ENCODE data around the gene ACTL6B. TPM values are rescaled to one million over a fixed set of nuclear protein-coding genes. Genes with fewer than 3 reads are reported as not detected.

ACTL6B gene
- total RNA-seq, 1 experiment from 2014 or later = not detected

- Histone ChIP-seq H4K20me1 (ENCODE audit: insufficient read depth, low read depth, low read length) (peaks cover 37% of the 10 kb centered on the region), H3K27me3 (ENCODE audit: low read length) (no peaks in the 10 kb centered on the region)
Observed at GRCh38 chr7:100692578-100692961, 36.3 kb upstream of the ACTL6B start.

GRCh38 chr7:100691676-100692577 lies 35.7 kb upstream of the ACTL6B start:
- Histone ChIP-seq H3K9ac (ENCODE audit: low read length) (peak overlapping the region; percentile 86), H3K4me1 (ENCODE audit: low read length) (peaks cover 38% of the 10 kb centered on the region), H3K9me2 (replicated peaks; ENCODE audit: insufficient read depth, low read length) (no peaks in the 10 kb centered on the region), H3K27ac (ENCODE audit: low read length) (peak overlapping the region; percentile 14; the same call in 1 of the 2 replicates), H3K27me3 (ENCODE audit: low read length) (no peaks in the 10 kb centered on the region), H3K4me2 (ENCODE audit: low read depth, low read length, poor library complexity, severe bottlenecking) (peak overlapping the region; percentile 94), H3K36me3 (ENCODE audit: insufficient read depth, low read length) (peaks cover 16% of the 10 kb centered on the region), H4K20me1 (ENCODE audit: insufficient read depth, low read depth, low read length) (peaks cover 37% of the 10 kb centered on the region), H3K79me2 (ENCODE audit: low read length) (peaks cover 54% of the 10 kb centered on the region), H3K9me3 (ENCODE audit: low read length) (no peaks in the 10 kb centered on the region), H3K4me3 (ENCODE audit: low read length) (peak overlapping the region; percentile 94), H2AFZ (ENCODE audit: low read length) (no peak overlapping the region)
- peak; percentile 93 for DNase-seq

More at GRCh38 chr7:100692578-100692961, 36.3 kb upstream of the ACTL6B start:
- peaks cover 38% of the 10 kb centered on the region for H3K4me1 ChIP-seq (ENCODE audit: low read length)
- peaks cover 16% of the 10 kb centered on the region for H3K36me3 ChIP-seq (ENCODE audit: insufficient read depth, low read length)
- peak overlapping the region; percentile 94 for H3K4me2 ChIP-seq (ENCODE audit: low read depth, low read length, poor library complexity, severe bottlenecking)
- peak overlapping the region; percentile 86 for H3K9ac ChIP-seq (ENCODE audit: low read length)
- DNase-seq = no peak
- no peaks in the 10 kb centered on the region for H3K9me2 ChIP-seq (replicated peaks; ENCODE audit: insufficient read depth, low read length)
- H3K79me2 ChIP-seq (ENCODE audit: low read length) = peaks cover 54% of the 10 kb centered on the region
- H2AFZ ChIP-seq (ENCODE audit: low read length) = no peak overlapping the region
- H3K4me3 ChIP-seq (ENCODE audit: low read length) = peak overlapping the region; percentile 94
- H3K27ac ChIP-seq (ENCODE audit: low read length) = no peak overlapping the region
- H3K9me3 ChIP-seq (ENCODE audit: low read length) = no peaks in the 10 kb centered on the region

GRCh38 chr7:100689230-100690135 lies 33.2 kb upstream of the ACTL6B start:
- H3K4me1 ChIP-seq (ENCODE audit: low read length) = peaks cover 24% of the 10 kb centered on the region
- no peak overlapping the region for H3K27ac ChIP-seq (ENCODE audit: low read length)
- peaks cover 54% of the 10 kb centered on the region for H3K79me2 ChIP-seq (ENCODE audit: low read length)
- H3K9ac ChIP-seq (ENCODE audit: low read length) = no peak overlapping the region
- no peak for DNase-seq
- no peaks in the 10 kb centered on the region for H3K9me3 ChIP-seq (ENCODE audit: low read length)
- H4K20me1 ChIP-seq (ENCODE audit: insufficient read depth, low read depth, low read length) = peaks cover 37% of the 10 kb centered on the region
- H3K27me3 ChIP-seq (ENCODE audit: low read length) = no peaks in the 10 kb centered on the region
- no peak overlapping the region for H3K4me3 ChIP-seq (ENCODE audit: low read length)
- no peak overlapping the region for H2AFZ ChIP-seq (ENCODE audit: low read length)
- no peak overlapping the region for H3K4me2 ChIP-seq (ENCODE audit: low read depth, low read length, poor library complexity, severe bottlenecking)
- H3K9me2 ChIP-seq (replicated peaks; ENCODE audit: insufficient read depth, low read length) = no peaks in the 10 kb centered on the region
- peaks cover 16% of the 10 kb centered on the region for H3K36me3 ChIP-seq (ENCODE audit: insufficient read depth, low read length)

- no peaks in the 10 kb centered on the region for H3K27me3 ChIP-seq (ENCODE audit: low read length)
- no peak overlapping the region for H3K9ac ChIP-seq (ENCODE audit: low read length)
- peaks cover 52% of the 10 kb centered on the region for H3K79me2 ChIP-seq (ENCODE audit: low read length)
- no peaks in the 10 kb centered on the region for H3K9me3 ChIP-seq (ENCODE audit: low read length)
- H3K27ac ChIP-seq (ENCODE audit: low read length) = no peak overlapping the region
- DNase-seq = no peak
- H3K4me3 ChIP-seq (ENCODE audit: low read length) = no peak overlapping the region
- no peak overlapping the region for H3K4me2 ChIP-seq (ENCODE audit: low read depth, low read length, poor library complexity, severe bottlenecking)
- peaks cover 37% of the 10 kb centered on the region for H4K20me1 ChIP-seq (ENCODE audit: insufficient read depth, low read depth, low read length)
- peaks cover 22% of the 10 kb centered on the region for H3K4me1 ChIP-seq (ENCODE audit: low read length)
- no peak overlapping the region for H2AFZ ChIP-seq (ENCODE audit: low read length)
- no peaks in the 10 kb centered on the region for H3K9me2 ChIP-seq (replicated peaks; ENCODE audit: insufficient read depth, low read length)
- peaks cover 16% of the 10 kb centered on the region for H3K36me3 ChIP-seq (ENCODE audit: insufficient read depth, low read length)
Observed at GRCh38 chr7:100688326-100688860, 32.1 kb upstream of the ACTL6B start.

GRCh38 chr7:100687751-100688300 lies 31.6 kb upstream of the ACTL6B start:
- no peak overlapping the region for H3K4me2 ChIP-seq (ENCODE audit: low read depth, low read length, poor library complexity, severe bottlenecking)
- no peak for DNase-seq
- no peak overlapping the region for H3K4me3 ChIP-seq (ENCODE audit: low read length)
- peaks cover 46% of the 10 kb centered on the region for H3K79me2 ChIP-seq (ENCODE audit: low read length)
- no peak overlapping the region for H3K27ac ChIP-seq (ENCODE audit: low read length)
- H3K9me3 ChIP-seq (ENCODE audit: low read length) = no peaks in the 10 kb centered on the region
- H2AFZ ChIP-seq (ENCODE audit: low read length) = no peak overlapping the region
- no peak overlapping the region for H3K9ac ChIP-seq (ENCODE audit: low read length)
- H3K4me1 ChIP-seq (ENCODE audit: low read length) = peaks cover 21% of the 10 kb centered on the region
- H4K20me1 ChIP-seq (ENCODE audit: insufficient read depth, low read depth, low read length) = peaks cover 37% of the 10 kb centered on the region
- no peaks in the 10 kb centered on the region for H3K27me3 ChIP-seq (ENCODE audit: low read length)
- H3K9me2 ChIP-seq (replicated peaks; ENCODE audit: insufficient read depth, low read length) = no peaks in the 10 kb centered on the region
- peaks cover 16% of the 10 kb centered on the region for H3K36me3 ChIP-seq (ENCODE audit: insufficient read depth, low read length)

- Histone ChIP-seq H3K9me3 (ENCODE audit: low read length) (no peaks in the 10 kb centered on the region), H3K79me2 (ENCODE audit: low read length) (peaks cover 41% of the 10 kb centered on the region), H4K20me1 (ENCODE audit: insufficient read depth, low read depth, low read length) (peaks cover 38% of the 10 kb centered on the region), H3K4me1 (ENCODE audit: low read length) (peaks cover 15% of the 10 kb centered on the region), H3K27ac (ENCODE audit: low read length) (no peak overlapping the region), H3K9me2 (replicated peaks; ENCODE audit: insufficient read depth, low read length) (no peaks in the 10 kb centered on the region), H3K27me3 (ENCODE audit: low read length) (no peaks in the 10 kb centered on the region), H2AFZ (ENCODE audit: low read length) (no peak overlapping the region), H3K36me3 (ENCODE audit: insufficient read depth, low read length) (peaks cover 19% of the 10 kb centered on the region), H3K4me2 (ENCODE audit: low read depth, low read length, poor library complexity, severe bottlenecking) (no peak overlapping the region), H3K4me3 (ENCODE audit: low read length) (no peak overlapping the region), H3K9ac (ENCODE audit: low read length) (no peak overlapping the region)
- no peak for DNase-seq
Observed at GRCh38 chr7:100687261-100687660, 31.0 kb upstream of the ACTL6B start.

- Histone ChIP-seq H3K4me2 (ENCODE audit: low read depth, low read length, poor library complexity, severe bottlenecking) (no peak overlapping the region), H3K9ac (ENCODE audit: low read length) (no peak overlapping the region), H3K36me3 (ENCODE audit: insufficient read depth, low read length) (peaks cover 19% of the 10 kb centered on the region), H3K9me2 (replicated peaks; ENCODE audit: insufficient read depth, low read length) (no peaks in the 10 kb centered on the region), H3K9me3 (ENCODE audit: low read length) (no peaks in the 10 kb centered on the region), H4K20me1 (ENCODE audit: insufficient read depth, low read depth, low read length) (peaks cover 33% of the 10 kb centered on the region), H3K79me2 (ENCODE audit: low read length) (peaks cover 36% of the 10 kb centered on the region), H3K27me3 (ENCODE audit: low read length) (no peaks in the 10 kb centered on the region), H3K27ac (ENCODE audit: low read length) (no peak overlapping the region), H2AFZ (ENCODE audit: low read length) (no peak overlapping the region), H3K4me1 (ENCODE audit: low read length) (peaks cover 11% of the 10 kb centered on the region), H3K4me3 (ENCODE audit: low read length) (no peak overlapping the region)
- DNase-seq = no peak
Observed at GRCh38 chr7:100686822-100687211, 30.6 kb upstream of the ACTL6B start.

Data from Karpas-422 (cell line).